ENCODE data around the gene P4HA1.
"Not testable (repeated sequence)": the region's sequence is repeated elsewhere in the genome, so short reads cannot be mapped to it uniquely, and the experiment has no call there.

P4HA1 gene

GRCh38 chr10:73096449-73097304 is at the start of gene P4HA1:
Gene P4HA1 (minus strand): TSS chr10:73096866. CDS start chr10:73074883, 21,983 bp downstream.
- in situ Hi-C loops (cut with HindIII; ENCODE audit: low sequenced_read_pairs), result loop anchor here (5.0 kb wide), 1 partner anchor 41 kb away; no protein-coding TSS in a partner anchor

- in situ Hi-C loops (cut with HindIII; ENCODE audit: low sequenced_read_pairs), result no loop called here
These were observed 44.9 kb upstream of the P4HA1 start for GRCh38 chr10:73141603-73142002.

- in situ Hi-C loops (cut with HindIII; ENCODE audit: low sequenced_read_pairs), result loop anchor here (5.0 kb wide), 1 partner anchor 42 kb away; the partner anchor contains the start of gene P4HA1
These were observed 42.6 kb upstream of the P4HA1 start for GRCh38 chr10:73139251-73139650.

GRCh38 chr10:73136627-73137026 is 40.0 kb upstream of the P4HA1 start:
- in situ Hi-C loops (cut with HindIII; ENCODE audit: low sequenced_read_pairs), result loop anchor here (5.0 kb wide), 1 partner anchor 39 kb away; the partner anchor contains the start of gene P4HA1

GRCh38 chr10:73134727-73135126 is 38.1 kb upstream of the P4HA1 start:
- in situ Hi-C loops (cut with HindIII; ENCODE audit: low sequenced_read_pairs), result loop anchor here (5.0 kb wide), 1 partner anchor 37 kb away; the partner anchor contains the start of gene P4HA1

GRCh38 chr10:73131913-73132686 is 35.4 kb upstream of the P4HA1 start:
- in situ Hi-C loops (cut with HindIII; ENCODE audit: low sequenced_read_pairs), result no loop called here

GRCh38 chr10:73131301-73131700 is 34.6 kb upstream of the P4HA1 start:
- in situ Hi-C loops (cut with HindIII; ENCODE audit: low sequenced_read_pairs), result no loop called here

- in situ Hi-C loops (cut with HindIII; ENCODE audit: low sequenced_read_pairs), result no loop called here
These were observed 29.7 kb upstream of the P4HA1 start for GRCh38 chr10:73126343-73126742.

GRCh38 chr10:73119952-73120351 is 23.3 kb upstream of the P4HA1 start:
- in situ Hi-C loops (cut with HindIII; ENCODE audit: low sequenced_read_pairs), result no loop called here

- in situ Hi-C loops (cut with HindIII; ENCODE audit: low sequenced_read_pairs), result no loop called here
These were observed 22.8 kb upstream of the P4HA1 start for GRCh38 chr10:73119457-73119856.

GRCh38 chr10:73117976-73118743 is 21.5 kb upstream of the P4HA1 start:
- in situ Hi-C loops (cut with HindIII; ENCODE audit: low sequenced_read_pairs), result no loop called here

- in situ Hi-C loops (cut with HindIII; ENCODE audit: low sequenced_read_pairs), result no loop called here
These were observed 19.4 kb upstream of the P4HA1 start for GRCh38 chr10:73116017-73116416.

GRCh38 chr10:73113551-73113950 is 16.9 kb upstream of the P4HA1 start:
- in situ Hi-C loops (cut with HindIII; ENCODE audit: low sequenced_read_pairs), result no loop called here

GRCh38 chr10:73112032-73112431 is 15.4 kb upstream of the P4HA1 start:
- in situ Hi-C loops (cut with HindIII; ENCODE audit: low sequenced_read_pairs), result not testable (repeated sequence)

- in situ Hi-C loops (cut with HindIII; ENCODE audit: low sequenced_read_pairs), result no loop called here
These were observed 13.7 kb upstream of the P4HA1 start, which contains the start of gene NUDT13 for GRCh38 chr10:73110345-73110849. Gene NUDT13 (plus strand): TSS chr10:73110455. CDS start chr10:73114366, 3,911 bp downstream.

GRCh38 chr10:73109248-73109652 is 12.6 kb upstream of the P4HA1 start:
- in situ Hi-C loops (cut with HindIII; ENCODE audit: low sequenced_read_pairs), result loop anchor here (5.0 kb wide), 1 partner anchor 53 kb away; no protein-coding TSS in a partner anchor

GRCh38 chr10:73106301-73106700 is 9.6 kb upstream of the P4HA1 start:
- in situ Hi-C loops (cut with HindIII; ENCODE audit: low sequenced_read_pairs), result loop anchor here (5.0 kb wide), 1 partner anchor 56 kb away; no protein-coding TSS in a partner anchor

- in situ Hi-C loops (cut with HindIII; ENCODE audit: low sequenced_read_pairs), result loop anchor here (5.0 kb wide), 1 partner anchor 38 kb away; no protein-coding TSS in a partner anchor
These were observed 2.5 kb upstream of the P4HA1 start for GRCh38 chr10:73099141-73099540.

- in situ Hi-C loops (cut with HindIII; ENCODE audit: low sequenced_read_pairs), result loop anchor here (5.0 kb wide), 1 partner anchor 40 kb away; no protein-coding TSS in a partner anchor
These were observed 622 bp upstream of the P4HA1 start for GRCh38 chr10:73097305-73097670.

- in situ Hi-C loops (cut with HindIII; ENCODE audit: low sequenced_read_pairs), result loop anchor here (5.0 kb wide), 1 partner anchor 41 kb away; no protein-coding TSS in a partner anchor
These were observed 621 bp downstream of the P4HA1 start for GRCh38 chr10:73096041-73096448.
